ENCODE measurements around the gene BORA.
"Not testable (repeated sequence)": the region's sequence is repeated elsewhere in the genome, so short reads cannot be mapped to it uniquely, and the experiment has no call there.

The BORA gene

GRCh38 chr13:72727417-72728289, at the start of gene BORA, which contains the start of gene MZT1:
Gene BORA (plus strand): TSS chr13:72727923. CDS start chr13:72728941, 1,018 bp downstream.
Gene MZT1 (minus strand): TSS chr13:72727629. CDS start chr13:72727602, 27 bp downstream.
- DNase-seq (ENCODE audit: low read depth in 2 of 2): peak; percentile 81 to 93

- no peak for DNase-seq (ENCODE audit: low read depth in 2 of 2)
These were observed 49.4 kb upstream of the BORA start for GRCh38 chr13:72678312-72678711.

- DNase-seq (ENCODE audit: low read depth in 2 of 2): no peak
These were observed 47.4 kb upstream of the BORA start for GRCh38 chr13:72680353-72680752.

DNA sequence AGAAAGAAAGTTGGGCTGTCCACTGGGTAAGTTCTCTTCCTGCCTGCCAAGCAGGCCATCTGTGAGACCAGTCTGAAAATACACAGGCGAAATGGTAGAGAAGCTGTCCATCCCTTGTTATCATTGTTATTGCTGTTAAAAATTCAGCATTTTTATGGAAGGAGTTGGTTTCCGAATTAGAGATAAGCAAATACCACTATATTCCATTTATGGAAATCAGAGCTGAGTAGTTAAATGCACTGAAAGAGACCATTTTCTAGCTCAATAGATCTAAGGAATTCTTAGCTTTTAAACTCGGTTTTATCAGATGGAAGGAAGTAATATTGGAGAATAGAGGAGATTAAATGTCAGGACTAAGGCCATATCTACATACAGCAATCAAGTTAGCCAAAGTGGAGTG, 41.0 kb upstream of the BORA start:
- no peak for DNase-seq (ENCODE audit: low read depth in 2 of 2)

DNA sequence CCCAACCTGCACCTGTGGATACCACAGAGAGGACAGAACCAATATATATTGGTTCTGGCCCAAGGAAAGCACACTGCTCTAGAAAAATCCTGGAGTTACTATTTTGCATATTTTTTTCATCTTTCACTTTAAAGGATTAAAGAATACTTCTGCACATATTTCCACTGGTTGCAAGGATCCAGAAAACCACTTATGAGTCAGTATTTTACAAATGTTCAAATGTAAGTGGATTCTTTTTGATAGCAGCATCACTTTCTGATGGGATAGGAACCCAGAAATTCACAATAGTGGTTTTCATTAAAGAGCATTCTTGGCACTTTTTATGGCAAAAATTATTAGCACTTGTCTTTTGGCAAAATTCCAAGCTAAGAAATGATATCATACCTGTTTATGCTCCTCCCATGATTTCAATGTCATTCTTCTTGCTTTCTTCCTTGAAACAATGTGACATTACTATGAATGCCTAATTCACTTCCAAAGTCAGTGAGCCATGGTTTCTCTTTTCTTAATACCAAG, 38.5 kb upstream of the BORA start:
- DNase-seq (ENCODE audit: low read depth in 2 of 2): no peak

GRCh38 chr13:72692884-72693514, 34.7 kb upstream of the BORA start:
- no peak for DNase-seq (ENCODE audit: low read depth in 2 of 2)

- no peak for DNase-seq (ENCODE audit: low read depth in 2 of 2)
These were observed 33.9 kb upstream of the BORA start for GRCh38 chr13:72693832-72694231.

GRCh38 chr13:72694314-72694713, 33.4 kb upstream of the BORA start:
- no peak for DNase-seq (ENCODE audit: low read depth in 2 of 2)

DNA sequence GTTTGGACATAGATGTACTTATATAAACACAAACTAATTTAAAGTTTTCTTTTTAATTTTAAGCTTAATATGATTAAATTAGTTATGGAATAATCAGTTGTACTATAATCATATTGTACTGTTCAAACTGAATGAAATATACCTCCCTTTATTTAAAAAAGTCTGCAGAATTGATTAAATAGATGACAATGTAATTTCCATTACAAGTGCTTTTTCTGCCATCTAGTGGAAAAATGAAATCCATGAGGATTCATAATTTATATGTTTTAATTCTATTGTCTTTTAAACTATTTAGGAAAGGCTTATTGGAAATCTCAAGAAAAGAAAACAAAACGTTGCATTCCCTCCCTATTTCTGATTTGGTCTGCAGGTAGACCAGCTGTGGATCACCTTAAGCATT, 31.1 kb upstream of the BORA start:
- no peak for DNase-seq (ENCODE audit: low read depth in 2 of 2)

DNA sequence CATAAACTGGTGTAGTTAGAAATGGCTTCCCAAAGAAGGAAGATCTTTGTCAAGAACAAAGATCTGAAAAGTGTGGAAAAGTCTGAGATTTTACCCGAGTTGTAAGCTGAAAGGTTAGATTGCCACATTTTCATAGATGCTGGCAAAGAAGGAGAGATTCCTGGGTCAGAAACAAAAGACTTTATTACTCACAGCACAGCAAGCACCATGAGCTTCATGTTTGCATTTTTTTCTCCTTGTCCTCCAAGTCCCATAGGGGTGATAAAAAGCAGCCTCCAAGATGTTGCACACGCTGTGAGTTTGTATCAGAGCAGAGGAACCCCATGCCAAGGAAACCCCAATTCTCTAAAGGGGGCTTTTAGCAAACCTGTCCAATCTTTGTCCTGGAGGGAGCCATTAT, 29.6 kb upstream of the BORA start:
- DNase-seq (ENCODE audit: low read depth in 2 of 2): no peak

DNA sequence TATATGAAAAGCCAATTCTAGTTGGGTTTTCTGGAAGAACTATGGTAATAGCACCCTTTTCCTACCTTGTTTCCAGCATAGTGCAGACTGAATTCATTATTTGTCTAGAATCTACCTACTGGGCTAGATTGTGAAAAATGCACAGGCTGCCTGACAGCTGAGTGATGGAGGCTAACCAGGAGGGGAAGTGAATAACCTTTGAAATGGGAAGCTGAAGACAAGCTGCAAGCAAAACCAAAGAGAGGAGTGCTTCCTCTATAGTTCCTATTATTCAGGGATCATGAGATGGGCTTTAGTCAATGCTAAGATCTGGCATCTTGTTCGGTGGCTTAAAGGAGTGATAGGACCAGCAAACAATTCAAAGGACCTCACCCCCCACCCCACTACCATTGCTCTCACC, 27.2 kb upstream of the BORA start:
- no peak for DNase-seq (ENCODE audit: low read depth in 2 of 2)

DNA sequence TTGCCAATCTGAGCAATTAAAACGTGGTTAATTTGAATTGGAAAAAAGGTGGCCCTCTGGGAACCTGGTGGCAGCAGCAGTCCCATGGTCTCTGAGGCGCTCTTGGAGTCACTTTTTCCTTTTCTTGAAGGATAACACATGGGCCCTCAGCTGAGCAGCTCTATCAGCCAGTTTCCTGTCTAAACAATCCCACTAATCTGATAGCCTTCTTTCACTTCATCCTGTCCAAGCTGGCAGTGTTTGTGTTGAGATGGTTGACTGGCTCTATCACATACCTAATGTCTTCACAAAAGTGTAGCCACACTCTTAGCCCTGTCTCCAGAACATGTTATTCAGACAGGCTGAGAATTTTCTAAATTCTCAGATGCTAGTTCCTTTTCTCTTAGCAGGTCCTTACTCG, 10.9 kb upstream of the BORA start:
- no peak for DNase-seq (ENCODE audit: low read depth in 2 of 2)

DNA sequence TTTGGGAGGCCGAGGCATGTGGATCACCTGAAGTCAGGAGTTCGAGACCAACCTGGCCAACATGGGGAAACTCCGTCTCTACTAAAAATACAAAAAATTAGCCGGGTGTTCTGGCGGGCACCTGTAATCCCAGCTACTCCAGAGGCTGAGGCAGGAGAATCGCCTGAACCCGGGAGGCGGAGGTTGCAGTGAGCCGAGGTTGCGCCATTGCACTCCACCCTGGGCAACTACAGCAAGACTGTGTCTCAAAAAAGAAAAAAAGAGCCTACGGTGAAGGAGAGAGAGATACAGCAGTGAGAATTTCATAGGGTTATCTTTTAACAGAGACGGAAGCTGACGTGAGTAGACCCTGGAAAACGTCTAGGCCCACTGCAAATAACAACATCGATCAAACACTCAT, 1.5 kb upstream of the BORA start:
- DNase-seq (ENCODE audit: low read depth in 2 of 2): not testable (repeated sequence)

- DNase-seq (ENCODE audit: low read depth in 2 of 2): peak; percentile 32 to 34
These were observed 852 bp upstream of the BORA start for GRCh38 chr13:72726726-72727416.

DNA sequence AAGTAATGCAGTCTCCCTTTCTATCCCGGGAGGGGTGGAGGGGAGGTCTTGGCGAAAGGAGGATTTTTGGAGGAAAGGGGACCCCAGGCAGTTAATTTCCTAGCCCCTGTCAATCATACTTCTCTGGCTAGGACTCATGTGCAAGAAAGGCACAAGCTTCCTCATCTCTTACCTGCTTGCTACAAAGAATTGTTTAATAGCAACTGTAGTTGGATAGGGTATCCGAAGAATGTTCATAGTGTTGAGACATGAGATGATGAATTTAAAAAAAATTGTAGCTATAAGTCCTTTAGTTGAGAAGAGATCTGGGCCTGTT, 525 bp downstream of the BORA start:
- DNase-seq (ENCODE audit: low read depth in 2 of 2): no peak

GRCh38 chr13:72737033-72737432, 9.3 kb downstream of the BORA start:
- DNase-seq (ENCODE audit: low read depth in 2 of 2): no peak

DNA sequence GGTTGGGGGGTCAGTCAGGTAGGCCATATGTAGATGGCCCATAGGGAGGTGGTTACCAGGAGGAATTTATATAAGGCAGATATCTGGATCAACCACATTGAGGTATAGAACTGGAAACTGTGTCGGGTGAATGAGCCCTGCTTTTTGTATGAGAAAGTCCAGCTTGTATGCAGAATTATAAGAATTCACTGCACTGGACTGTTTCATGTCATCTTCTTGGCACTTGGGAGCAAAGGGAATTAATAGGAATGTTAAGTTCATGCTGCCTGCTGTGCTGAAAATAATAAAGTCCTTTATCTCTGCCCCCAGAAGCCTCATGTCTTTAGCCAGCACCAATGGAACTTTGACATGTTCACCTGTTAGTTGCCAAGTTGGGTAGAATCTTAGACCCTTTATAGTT, 12.3 kb downstream of the BORA start:
- no peak for DNase-seq (ENCODE audit: low read depth in 2 of 2)

- no peak for DNase-seq (ENCODE audit: low read depth in 2 of 2)
These were observed 17.5 kb downstream of the BORA start for GRCh38 chr13:72745260-72745659.

DNA sequence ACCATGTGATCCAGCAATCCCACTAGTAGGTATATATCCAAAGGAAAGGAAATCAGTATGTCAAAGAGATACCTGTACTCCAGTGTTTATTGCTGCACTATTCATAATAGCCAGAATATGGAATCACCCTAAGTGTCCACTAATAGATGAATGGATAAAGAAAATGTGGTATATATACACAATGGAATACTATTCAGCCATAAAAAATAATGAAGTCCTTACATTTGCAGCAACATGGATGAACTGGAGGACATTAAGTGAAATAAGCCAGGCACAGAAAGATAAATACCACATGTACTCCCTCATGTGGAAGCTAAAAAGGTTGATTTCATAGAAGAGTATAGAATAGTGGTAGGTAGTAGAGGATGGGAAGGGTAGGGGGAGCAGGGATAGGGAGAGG, 23.5 kb downstream of the BORA start:
- no peak for DNase-seq (ENCODE audit: low read depth in 2 of 2)

- DNase-seq (ENCODE audit: low read depth in 2 of 2): no peak
These were observed 26.4 kb downstream of the BORA start for GRCh38 chr13:72754111-72754510.

DNA sequence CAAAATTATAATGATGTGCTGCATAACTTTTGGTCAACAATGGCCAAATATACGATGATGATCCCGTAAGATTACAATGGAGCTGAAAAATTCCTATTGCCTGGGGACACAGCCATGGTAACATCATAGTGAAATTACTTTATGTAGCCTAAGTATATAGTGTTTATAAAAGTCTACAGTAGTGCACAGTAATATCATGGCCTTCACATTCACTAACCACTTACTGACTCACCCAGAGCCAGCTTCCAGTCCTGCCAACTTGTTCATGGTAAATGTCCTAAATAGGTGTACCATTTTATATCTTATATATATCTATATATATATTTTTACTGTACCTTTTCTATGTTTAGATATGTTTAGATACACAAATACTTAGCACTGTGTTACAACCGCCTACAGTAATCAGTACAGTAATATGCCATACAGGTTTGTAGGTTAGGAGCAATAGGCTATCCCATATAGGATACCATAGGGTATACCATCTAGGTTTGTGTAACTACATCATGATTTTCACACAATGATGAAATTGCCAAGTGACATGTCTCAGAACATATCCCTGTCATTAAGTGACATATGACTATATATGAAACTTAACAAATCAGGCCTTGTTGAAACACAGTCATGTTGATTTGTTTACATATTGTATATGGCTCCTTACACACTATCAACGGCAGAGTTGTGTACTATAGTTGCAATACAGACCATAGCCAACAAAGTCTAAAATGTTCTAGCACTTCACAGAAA, 30.2 kb downstream of the BORA start:
- no peak for DNase-seq (ENCODE audit: low read depth in 2 of 2)

DNA sequence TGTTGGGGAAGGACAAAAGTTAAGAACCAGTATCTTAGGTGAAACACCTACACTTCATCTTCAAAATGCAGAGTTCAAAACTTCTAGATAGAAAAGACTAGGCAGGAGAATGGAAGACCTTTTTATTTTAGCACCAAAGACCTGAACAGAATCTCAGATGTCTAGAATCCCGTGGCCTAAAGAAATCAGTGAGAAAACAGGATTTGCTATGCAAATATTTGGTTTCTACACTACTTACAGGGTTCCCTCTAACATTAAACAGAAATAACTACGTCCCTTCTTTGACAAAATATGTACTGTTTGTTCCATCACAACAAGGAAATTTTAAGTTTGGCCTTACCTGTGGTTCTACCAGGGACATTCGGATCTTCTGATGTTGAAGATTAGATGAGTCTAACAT, 32.5 kb downstream of the BORA start:
- no peak for DNase-seq (ENCODE audit: low read depth in 2 of 2)

All from stimulated activated CD4-positive, alpha-beta T cell treated with anti-CD3 and anti-CD28 coated beads, Interleukin-4, amount 100 ng/mL, for 48 hours (primary cell).